Fibroblast of villous mesenchyme (primary cell): Measurements from ENCODE around the gene PDPN. TPM values are rescaled to one million over a fixed set of nuclear protein-coding genes. Genes with fewer than 3 reads are reported as not detected.
A peak's percentile ranks its signal among the peaks of the same experiment; 100 is the strongest.

Experiments
- DNase-seq: peaks from one replicate; pipeline ENCODE4 v3.0.0-alpha.2; 2010; ENCODE audit warnings: low read depth
- H3K4me3 ChIP-seq: 2 replicates; pipeline ENCODE4 v1.5.1; 2011; ENCODE audit warnings: low read depth, mild to moderate bottlenecking, low read length
- total RNA-seq: library from RNA; depleted of rRNA; stranded (reverse); fragments of >200 nt; gene quantifications from 2 replicates; pipeline ENCODE4 v1.2.3, GENCODE V29; 2012
- TF ChIP-seq, protein P1 (sequence below): IDR thresholded peaks from 2 replicates; pipeline ENCODE4 v1.5.1; 2012; ENCODE audit warnings: low read depth, mild to moderate bottlenecking, low read length; ENCODE audit not compliant: insufficient read depth

The PDPN gene
- total RNA-seq, 1 donor = 32.8 TPM

GRCh38 chr1:13543451-13544220 lies 40.0 kb upstream of the PDPN start:
- no peak overlapping the region for H3K4me3 ChIP-seq
- TF ChIP-seq, protein P1, sequence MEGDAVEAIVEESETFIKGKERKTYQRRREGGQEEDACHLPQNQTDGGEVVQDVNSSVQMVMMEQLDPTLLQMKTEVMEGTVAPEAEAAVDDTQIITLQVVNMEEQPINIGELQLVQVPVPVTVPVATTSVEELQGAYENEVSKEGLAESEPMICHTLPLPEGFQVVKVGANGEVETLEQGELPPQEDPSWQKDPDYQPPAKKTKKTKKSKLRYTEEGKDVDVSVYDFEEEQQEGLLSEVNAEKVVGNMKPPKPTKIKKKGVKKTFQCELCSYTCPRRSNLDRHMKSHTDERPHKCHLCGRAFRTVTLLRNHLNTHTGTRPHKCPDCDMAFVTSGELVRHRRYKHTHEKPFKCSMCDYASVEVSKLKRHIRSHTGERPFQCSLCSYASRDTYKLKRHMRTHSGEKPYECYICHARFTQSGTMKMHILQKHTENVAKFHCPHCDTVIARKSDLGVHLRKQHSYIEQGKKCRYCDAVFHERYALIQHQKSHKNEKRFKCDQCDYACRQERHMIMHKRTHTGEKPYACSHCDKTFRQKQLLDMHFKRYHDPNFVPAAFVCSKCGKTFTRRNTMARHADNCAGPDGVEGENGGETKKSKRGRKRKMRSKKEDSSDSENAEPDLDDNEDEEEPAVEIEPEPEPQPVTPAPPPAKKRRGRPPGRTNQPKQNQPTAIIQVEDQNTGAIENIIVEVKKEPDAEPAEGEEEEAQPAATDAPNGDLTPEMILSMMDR = peak; percentile 52
- DNase-seq = peak; percentile 11

DNA sequence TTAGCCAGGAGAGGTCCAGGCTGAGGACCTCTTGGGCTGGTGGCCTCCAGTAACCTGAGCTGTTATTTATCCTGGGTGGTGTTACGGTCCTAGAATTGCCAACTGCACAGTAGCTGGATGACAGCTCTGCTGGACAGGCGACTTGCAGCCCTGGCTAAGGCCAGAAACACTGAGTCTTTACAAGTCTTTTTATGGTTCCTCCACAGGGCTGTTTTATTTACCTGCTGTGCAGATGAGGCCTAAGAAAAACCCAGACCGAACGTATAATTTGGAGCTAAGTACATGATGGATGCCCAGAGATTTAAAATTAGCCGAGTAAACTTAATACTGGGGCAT lies 39.4 kb upstream of the PDPN start:
- DNase-seq = no peak
- no peak overlapping the region for H3K4me3 ChIP-seq
- TF ChIP-seq, protein P1 = no peak

DNA sequence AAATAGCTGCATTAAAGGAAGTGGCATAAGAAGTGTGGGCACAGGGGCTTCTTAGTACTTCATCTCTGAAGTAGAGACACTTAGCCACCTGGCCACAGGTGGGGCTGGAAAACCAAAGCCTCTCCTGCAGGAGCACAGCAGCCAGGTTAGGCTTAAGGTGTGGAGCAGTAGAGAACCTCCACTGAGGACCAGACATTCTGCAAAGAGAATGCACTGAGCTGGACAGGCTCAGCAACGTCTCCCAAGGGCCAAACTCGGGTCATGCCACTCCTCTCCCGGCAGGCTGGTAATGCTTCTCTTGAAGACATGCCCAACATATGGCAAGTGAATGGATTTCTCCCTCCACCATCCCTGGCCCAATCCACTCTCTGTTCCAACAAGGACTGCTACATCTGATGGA lies 36.8 kb upstream of the PDPN start:
- no peak overlapping the region for H3K4me3 ChIP-seq
- TF ChIP-seq, protein P1 = no peak
- no peak for DNase-seq

DNA sequence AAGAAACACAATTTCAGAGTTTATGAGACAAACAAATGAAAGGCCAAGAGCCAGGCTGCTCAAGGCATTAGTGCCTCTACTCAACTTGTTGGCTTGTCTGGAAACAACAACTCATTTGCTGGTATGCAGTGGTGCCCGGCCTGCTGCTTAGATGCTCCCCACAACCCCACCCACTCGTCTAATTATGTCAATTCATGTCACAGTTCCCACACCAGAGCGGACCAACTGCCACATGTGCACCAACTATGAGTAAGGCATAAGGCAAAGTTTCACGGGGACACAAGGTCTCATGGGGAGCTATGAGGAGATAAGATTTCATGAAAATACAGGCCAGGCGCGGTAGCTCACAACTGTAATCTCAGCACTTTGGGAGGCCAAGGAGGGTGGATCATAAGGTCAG lies 35.4 kb upstream of the PDPN start:
- TF ChIP-seq, protein P1 = no peak
- no peak for DNase-seq
- no peak overlapping the region for H3K4me3 ChIP-seq

DNA sequence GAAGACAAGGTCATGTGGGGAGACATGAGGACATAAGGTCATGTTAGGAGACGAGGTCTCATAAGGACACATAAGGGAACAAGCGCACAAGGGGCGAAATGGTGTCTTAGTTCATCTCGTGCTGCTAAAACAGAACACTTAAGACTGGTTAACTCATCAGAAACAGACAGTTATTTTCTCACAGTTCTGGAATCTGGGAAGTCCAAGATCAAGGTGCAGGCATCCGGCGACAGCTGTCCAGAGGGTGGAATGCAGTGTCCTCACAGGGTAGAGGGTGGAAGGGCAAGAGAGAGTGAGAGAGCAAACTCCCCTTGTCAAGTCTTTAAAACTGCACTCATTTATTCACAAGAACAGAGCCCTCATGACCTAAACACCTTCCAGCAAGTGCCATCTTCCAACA lies 34.6 kb upstream of the PDPN start:
- H3K4me3 ChIP-seq = no peak overlapping the region
- TF ChIP-seq, protein P1 = no peak
- DNase-seq = no peak

- no peak overlapping the region for H3K4me3 ChIP-seq
- TF ChIP-seq, protein P1 = no peak
- DNase-seq = no peak
These were observed 34.1 kb upstream of the PDPN start for GRCh38 chr1:13549521-13549920.

DNA sequence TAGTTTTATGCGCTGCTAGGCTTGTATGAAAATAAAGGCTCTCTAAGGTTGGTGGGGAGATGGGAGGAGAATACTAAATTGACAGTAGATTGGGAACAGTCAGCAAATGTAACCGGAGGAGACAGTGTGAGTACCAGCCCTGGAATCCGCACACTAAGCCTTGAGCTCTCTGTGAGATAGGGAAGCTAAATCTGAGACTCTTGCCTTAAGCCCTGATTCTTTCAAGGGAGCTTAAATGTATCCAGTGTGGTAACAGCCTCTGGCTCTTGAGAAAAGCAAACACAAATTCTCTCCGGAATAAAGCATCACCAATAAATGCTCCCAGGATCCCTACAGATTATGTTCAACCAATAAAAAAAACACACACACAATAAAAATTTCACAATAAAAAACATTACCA lies 33.0 kb upstream of the PDPN start:
- no peak overlapping the region for H3K4me3 ChIP-seq
- TF ChIP-seq, protein P1 = no peak
- peak; percentile 89 for DNase-seq
